Adrenal gland (tissue), 12 donors: Measurements from ENCODE around the gene FRY. TPM values are rescaled to one million over a fixed set of nuclear protein-coding genes. Genes with fewer than 3 reads are reported as not detected.

Source experiments
- DNase-seq, 7 donors: peaks; one replicate each; pipeline ENCODE4 v3.0.0-alpha.2; 2019 to 2020
- H3K27ac ChIP-seq, 5 donors: fragments of 200-600 bp; sonication (generic) in 4 of 5; 1 replicate in 3 of 5; 2 replicates in 2 of 5; pipeline versions ENCODE4 v1.5.1 to v1.8.0; 2016 to 2020; ENCODE audit warnings: mild to moderate bottlenecking in 1 of 5
- H3K27me3 ChIP-seq: fragments of 200-600 bp; 2 replicates; pipeline ENCODE4 v1.8.0; 2021
- H3K36me3 ChIP-seq, 2 donors: fragments of 200-600 bp; replicated peaks in 1 of 2; 1 replicate in 1 of 2; 2 replicates in 1 of 2; pipeline versions ENCODE4 v1.5.1 to v1.8.0; 2018 to 2022
- H3K4me1 ChIP-seq, 2 donors: fragments of 200-600 bp; replicated peaks in 1 of 2; 1 replicate in 1 of 2; 2 replicates in 1 of 2; pipeline versions ENCODE4 v1.5.1 to v1.8.0; 2018 to 2021
- H3K4me3 ChIP-seq, 4 donors: fragments of 200-600 bp; sonication (generic) in 3 of 4; one replicate each; pipeline ENCODE4 v1.5.1; 2016 to 2018
- H3K9me3 ChIP-seq, 3 donors: fragments of 200-600 bp; sonication (generic) in 1 of 3; replicated peaks in 1 of 3; 1 replicate in 2 of 3; 2 replicates in 1 of 3; pipeline versions ENCODE4 v1.5.1 to v1.8.0; 2016 to 2021
- POLR2A ChIP-seq, 2 donors: fragments of 450-650 bp; IDR thresholded peaks; one replicate each; pipeline ENCODE4 v1.6.1; 2017; ENCODE audit warnings: antibody characterized with exemption in 2 of 2, mild to moderate bottlenecking in 2 of 2, moderate library complexity in 1 of 2
- WGBS, 4 donors: extraction: QIAGEN DNeasy Blood & Tissue Kit in 2 of 4; methylation state at CpG; one replicate each; pipeline versions ENCODE4 v1.1.5 to v1.1.7; 2013 to 2017; 5-methylcytosine and 5-hydroxymethylcytosine counted together
- intact Hi-C, 2 donors: fragments of 100-400 bp; cut with DNase I; formaldehyde crosslinking; loops; one replicate each; pipeline versions ENCODE4 v1.14.1 to v1.15.0; 2022 to 2023
- polyA plus RNA-seq, 3 donors: library from polyadenylated mRNA; stranded (reverse); fragments of 200-250 nt in 2 of 3; fragments of 350-450 nt in 1 of 3; fragmentation: Illumina TruSeq in 1 of 3; extraction: RNeasy Lipid Tissue Mini Kit (QIAGEN cat#74804) in 1 of 3; gene quantifications; one replicate each; pipeline ENCODE4 v1.2.3, GENCODE V29; 2013 to 2014
- total RNA-seq, 9 donors: library from RNA; depleted of rRNA in 4 of 9; stranded (reverse); fragments of >200 nt in 4 of 9; fragments of 120-200 nt in 1 of 9; fragmentation: NEBNext Ultra II Directional in 1 of 9; extraction: Animal tissue kit (Norgen Biotek cat#: 25700) in 1 of 9; gene quantifications; one replicate each; pipeline versions ENCODE4 v1.1.0 to v1.2.4, GENCODE V29; 2013 to 2023
- TF ChIP-seq, protein P1 (sequence below), 6 experiments: fragments of 450-650 bp in 4 of 6; fragments of 200-600 bp in 2 of 6; sonication (generic) in 1 of 6; IDR thresholded peaks; 1 replicate in 5 of 6; 2 replicates in 1 of 6; pipeline versions ENCODE4 v1.5.1 to v1.8.0; 2016 to 2021; ENCODE audit warnings: antibody characterized with exemption in 6 of 6, mild to moderate bottlenecking in 2 of 6, moderate library complexity in 1 of 6
- donor health status: healthy with polysubstance abuse.
- donor health status: Bipolar disorder and iron deficiency.
- donor health status: DM: yes; HTN: yes; CAD: no.
- donor health status: DM: no; HTN: no; CAD: no.
- donor health status: DM: no; HTN: no; CAD: no.
- donor health status: DM: yes; HTN: yes; CAD: no.

The FRY gene
- total and polyA plus RNA-seq, 12 donors, result 1.5 to 17.2 (median 7.3) TPM

GRCh38 chr13:32011971-32012370 is 19.6 kb upstream of the FRY start:
- no peak for TF ChIP-seq POLR2A (IDR thresholded peaks at IDR 0.05)
- TF ChIP-seq, protein P1, sequence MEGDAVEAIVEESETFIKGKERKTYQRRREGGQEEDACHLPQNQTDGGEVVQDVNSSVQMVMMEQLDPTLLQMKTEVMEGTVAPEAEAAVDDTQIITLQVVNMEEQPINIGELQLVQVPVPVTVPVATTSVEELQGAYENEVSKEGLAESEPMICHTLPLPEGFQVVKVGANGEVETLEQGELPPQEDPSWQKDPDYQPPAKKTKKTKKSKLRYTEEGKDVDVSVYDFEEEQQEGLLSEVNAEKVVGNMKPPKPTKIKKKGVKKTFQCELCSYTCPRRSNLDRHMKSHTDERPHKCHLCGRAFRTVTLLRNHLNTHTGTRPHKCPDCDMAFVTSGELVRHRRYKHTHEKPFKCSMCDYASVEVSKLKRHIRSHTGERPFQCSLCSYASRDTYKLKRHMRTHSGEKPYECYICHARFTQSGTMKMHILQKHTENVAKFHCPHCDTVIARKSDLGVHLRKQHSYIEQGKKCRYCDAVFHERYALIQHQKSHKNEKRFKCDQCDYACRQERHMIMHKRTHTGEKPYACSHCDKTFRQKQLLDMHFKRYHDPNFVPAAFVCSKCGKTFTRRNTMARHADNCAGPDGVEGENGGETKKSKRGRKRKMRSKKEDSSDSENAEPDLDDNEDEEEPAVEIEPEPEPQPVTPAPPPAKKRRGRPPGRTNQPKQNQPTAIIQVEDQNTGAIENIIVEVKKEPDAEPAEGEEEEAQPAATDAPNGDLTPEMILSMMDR (IDR thresholded peaks at IDR 0.05), result no peak
- H3K27ac ChIP-seq, result no peak overlapping the region
- no peaks in the 10 kb centered on the region for H3K4me1 ChIP-seq
- no peak for DNase-seq
- no peaks in the 10 kb centered on the region for H3K9me3 ChIP-seq
- intact Hi-C loops, result loop anchor here in 1 of 2 donors (10.0 kb wide), 1 partner anchor 303 kb away; the partner anchor contains the start of genes BRCA2 and ZAR1L
- no peaks in the 10 kb centered on the region for H3K27me3 ChIP-seq
- no peak overlapping the region for H3K4me3 ChIP-seq
- H3K36me3 ChIP-seq, result no peaks in the 10 kb centered on the region

- no peak for TF ChIP-seq POLR2A (IDR thresholded peaks at IDR 0.05)
- TF ChIP-seq, protein P1 (IDR thresholded peaks at IDR 0.05), result no peak
- Histone ChIP-seq H3K4me3 (no peak overlapping the region), H3K27me3 (no peaks in the 10 kb centered on the region), H3K27ac (no peak overlapping the region), H3K36me3 (no peaks in the 10 kb centered on the region), H3K4me1 (no peaks in the 10 kb centered on the region), H3K9me3 (no peaks in the 10 kb centered on the region)
- no peak for DNase-seq
- WGBS, 4 donors, result 88 to 93% (median 91%) methylated on average over 6 of the region's 6 CpGs
- intact Hi-C loops, result loop anchor here in 1 of 2 donors (10.0 kb wide), 1 partner anchor 302 kb away; the partner anchor contains the start of genes BRCA2 and ZAR1L
These were observed 18.4 kb upstream of the FRY start for GRCh38 chr13:32013181-32013580.

DNA sequence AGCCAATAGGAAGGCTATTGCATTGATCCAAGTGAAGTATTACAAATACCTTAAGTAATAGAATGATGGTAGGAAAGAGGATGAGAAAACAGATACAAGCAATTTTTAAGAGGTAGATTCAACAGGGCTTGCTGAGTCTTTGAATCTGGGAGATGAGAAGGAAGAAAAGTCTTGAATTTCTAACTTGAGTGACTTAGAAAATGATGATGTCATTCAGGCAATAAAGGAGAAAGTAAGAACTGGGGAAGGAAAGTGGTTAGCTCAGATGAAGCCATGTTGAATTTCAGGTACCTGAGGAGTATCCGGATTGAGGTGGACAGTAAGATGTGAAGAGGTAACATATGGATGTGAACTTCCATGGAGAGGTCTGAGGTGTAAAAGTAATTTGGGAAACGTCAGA is 15.5 kb upstream of the FRY start:
- no peaks in the 10 kb centered on the region for H3K4me1 ChIP-seq
- DNase-seq, result no peak
- no peaks in the 10 kb centered on the region for H3K27me3 ChIP-seq
- H3K4me3 ChIP-seq, result no peak overlapping the region
- 66 to 80% (median 74%) methylated on average over 2 of the region's 2 CpGs for WGBS, 4 donors
- TF ChIP-seq, protein P1 (IDR thresholded peaks at IDR 0.05), result no peak
- no peaks in the 10 kb centered on the region for H3K36me3 ChIP-seq
- H3K9me3 ChIP-seq, result no peaks in the 10 kb centered on the region
- intact Hi-C loops, result loop anchor here (5.0 to 10.0 kb wide), 2 partner anchors 296 to 299 kb away; partner anchors contain the start of genes BRCA2 (in 1 of the 2) and ZAR1L (in 1 of the 2)
- H3K27ac ChIP-seq, result no peak overlapping the region

DNA sequence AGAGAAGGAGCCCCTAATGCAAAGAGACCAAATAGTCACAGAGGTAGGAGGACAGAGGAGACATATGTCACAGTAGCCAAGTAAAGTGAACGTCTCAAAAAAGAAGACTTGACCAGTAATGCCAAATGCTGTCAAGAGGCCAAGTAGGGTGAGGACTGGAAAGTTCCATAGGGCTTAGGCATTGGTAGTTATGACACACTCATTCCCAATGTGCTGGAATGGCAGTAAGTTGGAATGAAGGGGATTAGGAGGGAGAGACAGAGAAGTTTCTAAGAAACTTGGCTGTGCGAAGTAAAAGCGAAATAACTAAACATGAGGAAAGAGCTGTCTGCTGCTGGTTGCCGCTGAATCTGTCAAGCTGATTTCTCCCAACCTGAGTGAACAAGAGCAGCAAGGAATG is 14.9 kb upstream of the FRY start:
- no peak for TF ChIP-seq POLR2A (IDR thresholded peaks at IDR 0.05)
- TF ChIP-seq, protein P1 (IDR thresholded peaks at IDR 0.05), result no peak
- no peak overlapping the region for H3K27ac ChIP-seq

More for the DNA sequence above, 14.9 kb upstream of the FRY start:
- H3K4me1 ChIP-seq, result no peaks in the 10 kb centered on the region
- no peaks in the 10 kb centered on the region for H3K9me3 ChIP-seq
- DNase-seq, result no peak
- H3K27me3 ChIP-seq, result no peaks in the 10 kb centered on the region
- WGBS, 4 donors, result 82 to 86% (median 83%) methylated on average over 4 of the region's 4 CpGs
- no peaks in the 10 kb centered on the region for H3K36me3 ChIP-seq
- H3K4me3 ChIP-seq, result no peak overlapping the region
- intact Hi-C loops, result loop anchor here (5.0 to 10.0 kb wide), 2 partner anchors 296 to 298 kb away; partner anchors contain the start of genes BRCA2 (in 1 of the 2) and ZAR1L (in 1 of the 2)
